Naive B cell (primary cell): ENCODE results near the gene HEMK1. TPM values are rescaled to one million over a fixed set of nuclear protein-coding genes. Genes with fewer than 3 reads are reported as not detected.

ENCODE experiments used
- ATAC-seq, 2 donors: fragments of 150-1000 bp; cut with Tn5 transposase; 2 replicates each; pipeline ENCODE4 v1.10.0; 2021; ENCODE audit warnings: low read depth in 2 of 2, mild to moderate bottlenecking in 2 of 2, moderate library complexity in 2 of 2
- DNase-seq: peaks from one replicate; pipeline ENCODE4 v3.0.0; 2022
- H3K27ac Mint-ChIP-seq, 6 donors: one replicate each; pipeline ENCODE4 v1.8.0; 2020 to 2022; ENCODE audit warnings: mild to moderate bottlenecking in 6 of 6, mixed read lengths in 6 of 6, moderate library complexity in 5 of 6, inconsistent platforms in 2 of 6
- H3K27me3 Mint-ChIP-seq, 3 donors: one replicate each; pipeline ENCODE4 v1.8.0; 2021 to 2022; ENCODE audit warnings: mixed read lengths in 3 of 3, mild to moderate bottlenecking in 1 of 3
- H3K36me3 Mint-ChIP-seq, 2 donors: one replicate each; pipeline ENCODE4 v1.8.0; 2020 to 2022; ENCODE audit warnings: mixed read lengths in 2 of 2, inconsistent platforms in 1 of 2, mild to moderate bottlenecking in 1 of 2
- H3K4me1 Mint-ChIP-seq, 3 donors: one replicate each; pipeline ENCODE4 v1.8.0; 2020 to 2022; ENCODE audit warnings: mixed read lengths in 3 of 3, inconsistent platforms in 1 of 3, mild to moderate bottlenecking in 1 of 3, moderate library complexity in 1 of 3
- H3K4me3 Mint-ChIP-seq, 8 donors: one replicate each; pipeline ENCODE4 v1.8.0; 2020 to 2022; ENCODE audit warnings: mild to moderate bottlenecking in 8 of 8, mixed read lengths in 8 of 8, moderate library complexity in 8 of 8, inconsistent platforms in 2 of 8
- H3K9me3 Mint-ChIP-seq, 7 donors: one replicate each; pipeline ENCODE4 v1.8.0; 2020 to 2022; ENCODE audit warnings: mixed read lengths in 7 of 7, mild to moderate bottlenecking in 5 of 7, inconsistent platforms in 2 of 7, moderate library complexity in 1 of 7
- polyA plus RNA-seq, 6 donors: library from polyadenylated mRNA; unstranded; fragments of 300-500 nt; fragmentation: Illumina TruSeq; gene quantifications; one replicate each; pipeline ENCODE4 v1.2.3, GENCODE V29; 2021; ENCODE audit warnings: low read depth in 6 of 6

HEMK1 gene
- polyA plus RNA-seq, 6 donors from 2014 or later = 18.2 to 44.6 (median 32.8) TPM

DNA sequence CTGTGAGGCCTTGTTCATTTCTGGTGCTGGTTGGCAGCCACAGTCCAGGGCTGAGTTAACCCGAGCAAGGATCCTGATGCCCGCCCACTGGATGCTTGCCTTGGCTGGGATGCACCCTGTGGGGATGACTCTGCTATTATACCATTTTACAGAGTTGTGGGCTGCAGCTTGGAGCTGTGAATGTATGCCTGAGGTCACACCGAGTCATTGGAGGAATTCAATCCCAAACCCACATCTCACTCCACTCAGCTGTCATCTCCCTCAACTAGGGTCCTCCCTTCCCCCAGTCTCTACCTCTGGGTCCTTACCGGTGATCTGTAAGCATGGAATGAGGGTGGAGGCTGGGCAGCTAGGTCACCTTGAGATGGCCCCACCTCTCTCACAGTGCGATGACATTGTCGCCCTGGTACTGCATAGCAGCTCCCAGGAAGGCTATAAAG is 69.8 kb downstream of the HEMK1 start:
- Mint-ChIP-seq H3K27me3 (no peaks in the 10 kb centered on the region), H3K4me1 (peaks cover 13 to 21% (median 17%) of the 10 kb centered on the region in 3 donors), H3K36me3 (peaks cover 10 to 20% of the 10 kb centered on the region in 2 donors), H3K27ac (no peak overlapping the region), H3K4me3 (no peak overlapping the region), H3K9me3 (no peaks in the 10 kb centered on the region)
- no peak for ATAC-seq
- DNase-seq = no peak

- Mint-ChIP-seq H3K4me1 (peaks cover 5 to 6% (median 5%) of the 10 kb centered on the region in 3 donors), H3K9me3 (no peaks in the 10 kb centered on the region), H3K36me3 (peaks cover 12 to 27% of the 10 kb centered on the region in 2 donors), H3K27me3 (no peaks in the 10 kb centered on the region), H3K4me3 (no peak overlapping the region), H3K27ac (no peak overlapping the region)
- DNase-seq (no peak), ATAC-seq (no peak)
These were observed 73.1 kb downstream of the HEMK1 start for GRCh38 chr3:50642382-50642781.

GRCh38 chr3:50644561-50644960 is 75.2 kb downstream of the HEMK1 start:
- Mint-ChIP-seq H3K9me3 (no peaks in the 10 kb centered on the region), H3K27ac (no peak overlapping the region), H3K4me3 (no peak overlapping the region), H3K4me1 (no peaks in the 10 kb centered on the region), H3K27me3 (no peaks in the 10 kb centered on the region), H3K36me3 (peaks cover 12 to 27% of the 10 kb centered on the region in 2 donors)
- ATAC-seq (no peak), DNase-seq (no peak)

GRCh38 chr3:50645378-50645777 is 76.1 kb downstream of the HEMK1 start:
- Mint-ChIP-seq H3K27me3 (no peaks in the 10 kb centered on the region), H3K9me3 (no peaks in the 10 kb centered on the region), H3K27ac (peak overlapping the region in 1 of 6 donors; percentile 49), H3K4me3 (no peak overlapping the region), H3K36me3 (peaks cover 12 to 27% of the 10 kb centered on the region in 2 donors), H3K4me1 (no peaks in the 10 kb centered on the region)
- no peak for ATAC-seq
- no peak for DNase-seq

Other genes with a start within 250 kb of the HEMK1 start
- 1 to 10 TPM in 4 of 6 donors, under 1 TPM in 1, not detected in 1; 0.59 to 5.9 (median 3.4) TPM for gene HYAL2, start 246.8 kb upstream of the HEMK1 start, polyA plus RNA-seq
- 10 to 100 TPM; 39.2 to 60.2 (median 46.3) TPM for gene TUSC2, start 241.3 kb upstream of the HEMK1 start, polyA plus RNA-seq
- 100 to 1,000 TPM in 2 of 6 donors, 10 to 100 TPM in 4; 71.9 to 147 (median 89.9) TPM for gene RASSF1, start 228.7 kb upstream of the HEMK1 start, polyA plus RNA-seq
- under 1 TPM in 1 of 6 donors, not detected in 5; 0.53 TPM for gene ZMYND10, start 223.8 kb upstream of the HEMK1 start, polyA plus RNA-seq
- gene NPRL2, start 218.7 kb upstream of the HEMK1 start, polyA plus RNA-seq = 10 to 100 TPM; 17.9 to 31.8 (median 23.7) TPM
- gene CYB561D2, start 218.7 kb upstream of the HEMK1 start, polyA plus RNA-seq = 10 to 100 TPM; 55.4 to 75.9 (median 65.2) TPM
- 10 to 100 TPM; 24.5 to 34.1 (median 31.6) TPM for gene TMEM115, start 210.0 kb upstream of the HEMK1 start, polyA plus RNA-seq
- under 1 TPM in 3 of 6 donors, not detected in 3; 0.17 to 0.24 (median 0.18) TPM for gene CACNA2D2, start 65.9 kb upstream of the HEMK1 start, polyA plus RNA-seq
- 10 to 100 TPM in 2 of 6 donors, 1 to 10 TPM in 4; 3.6 to 11.3 (median 6.4) TPM for gene C3orf18, start 1.8 kb upstream of the HEMK1 start, polyA plus RNA-seq
- gene CISH, start 42.3 kb downstream of the HEMK1 start, polyA plus RNA-seq = 1 to 10 TPM in 1 of 6 donors, under 1 TPM in 3, not detected in 2; 0.34 to 1.3 (median 0.76) TPM
- 10 to 100 TPM; 14.6 to 26.8 (median 19.3) TPM for gene MAPKAPK3, start 47.6 kb downstream of the HEMK1 start, polyA plus RNA-seq
- gene DOCK3, start 105.4 kb downstream of the HEMK1 start, polyA plus RNA-seq = under 1 TPM in 3 of 6 donors, not detected in 3; 0.03 to 0.04 (median 0.04) TPM